Breast epithelium (tissue), 3 donors: Measurements from ENCODE around the gene TRIM10.

Experiments used
- CTCF ChIP-seq, 3 donors: fragments of 450-650 bp; IDR thresholded peaks; one replicate each; pipeline ENCODE4 v1.5.1; 2016 to 2017; ENCODE audit warnings: antibody characterized with exemption in 3 of 3, mild to moderate bottlenecking in 3 of 3, moderate library complexity in 3 of 3
- POLR2AphosphoS5 ChIP-seq, 3 donors: sonication (generic); formaldehyde crosslinking; IDR thresholded peaks; one replicate each; pipeline ENCODE4 v1.6.1; 2017; ENCODE audit warnings: antibody characterized with exemption in 3 of 3

DNA sequence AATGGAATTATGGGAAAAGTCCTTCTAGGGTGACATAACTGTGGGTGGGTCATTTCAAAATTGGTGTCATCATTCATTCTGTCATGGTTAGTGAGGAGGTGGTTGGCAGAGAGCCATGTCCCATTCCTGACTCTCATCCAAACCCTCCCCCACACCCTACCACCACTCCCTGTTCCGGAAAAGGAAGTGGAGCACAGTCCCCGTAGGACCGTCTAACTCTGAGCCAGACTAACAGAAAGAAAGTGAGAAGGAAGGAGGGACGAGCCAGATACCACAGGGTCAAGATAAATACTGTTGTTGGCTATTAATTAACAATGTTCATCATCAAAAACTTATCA is 4.8 kb downstream of the TRIM10 start:
- TF ChIP-seq CTCF (IDR thresholded peaks at IDR 0.05) = no peak
- no peak for TF ChIP-seq POLR2AphosphoS5 (IDR thresholded peaks at IDR 0.05)
